ENCODE measurements around the gene TMEM79. TPM values are rescaled to one million over a fixed set of nuclear protein-coding genes. Genes with fewer than 3 reads are reported as not detected.

TMEM79 gene
- total RNA-seq, 4 donors from 2014 or later: 2.0 to 13.1 (median 3.9) TPM

GRCh38 chr1:156268336-156268735 is 15.8 kb upstream of the TMEM79 start:
- Histone ChIP-seq H3K9me3 (no peaks in the 10 kb centered on the region), H3K36me3 (peaks cover 0 to 91% (median 43%) of the 10 kb centered on the region in 4 donors), H3K4me1 (no peaks in the 10 kb centered on the region), H3K27me3 (no peaks in the 10 kb centered on the region), H3K27ac (no peak overlapping the region), H3K4me3 (no peak overlapping the region)
- 75 to 81% methylated on average over 3 to 4 of the region's 4 CpGs for WGBS, 2 donors (ENCODE audit: low coverage in 1 of 2)
- in situ Hi-C loops (cut with MboI; ENCODE audit: low pct_ligation_motif_present in 1 of 4, low pct_unique_long_range_greater_than_20kb in 1 of 4, low sequenced_read_pairs in 3 of 4) (no loop called here), intact Hi-C loops (cut with DNase I; ENCODE audit: low total_unique reads) (no loop called here)
- DNase-seq: no peak
- TF ChIP-seq EP300 (IDR thresholded peaks at IDR 0.05; ENCODE audit: low read depth) (no peak), POLR2AphosphoS5 (IDR thresholded peaks at IDR 0.05) (no peak), POLR2A (IDR thresholded peaks at IDR 0.05) (no peak), CTCF (IDR thresholded peaks at IDR 0.05) (no peak)

GRCh38 chr1:156270314-156270713 is 13.8 kb upstream of the TMEM79 start:
- intact Hi-C loops (cut with DNase I; ENCODE audit: low total_unique reads) (no loop called here), in situ Hi-C loops (cut with MboI; ENCODE audit: low pct_ligation_motif_present in 1 of 4, low pct_unique_long_range_greater_than_20kb in 1 of 4, low sequenced_read_pairs in 3 of 4) (no loop called here)
- no peaks in the 10 kb centered on the region for H3K4me1 ChIP-seq
- H3K36me3 ChIP-seq: peaks cover 0 to 93% (median 46%) of the 10 kb centered on the region in 4 donors
- H3K4me3 ChIP-seq: no peak overlapping the region
- H3K27ac ChIP-seq: no peak overlapping the region
- DNase-seq: no peak
- H3K9me3 ChIP-seq: no peaks in the 10 kb centered on the region
- no peaks in the 10 kb centered on the region for H3K27me3 ChIP-seq
- no peak for TF ChIP-seq EP300 (IDR thresholded peaks at IDR 0.05; ENCODE audit: low read depth)
- no peak for TF ChIP-seq POLR2AphosphoS5 (IDR thresholded peaks at IDR 0.05)
- TF ChIP-seq CTCF (IDR thresholded peaks at IDR 0.05): no peak
- TF ChIP-seq POLR2A (IDR thresholded peaks at IDR 0.05): no peak
- WGBS, 2 donors (ENCODE audit: low coverage in 1 of 2): 95% methylated on average over 3 of the region's 3 CpGs; no CpG with 5 or more reads in 1 of the 2 donors

GRCh38 chr1:156276532-156276931 is 7.6 kb upstream of the TMEM79 start:
- no peak overlapping the region for H3K27ac ChIP-seq
- intact Hi-C loops (cut with DNase I; ENCODE audit: low total_unique reads): no loop called here
- no peaks in the 10 kb centered on the region for H3K9me3 ChIP-seq
- peaks cover 0 to 66% (median 31%) of the 10 kb centered on the region in 4 donors for H3K36me3 ChIP-seq
- H3K27me3 ChIP-seq: no peaks in the 10 kb centered on the region
- TF ChIP-seq CTCF (IDR thresholded peaks at IDR 0.05) (no peak), EP300 (IDR thresholded peaks at IDR 0.05; ENCODE audit: low read depth) (no peak), POLR2A (IDR thresholded peaks at IDR 0.05) (no peak), POLR2AphosphoS5 (IDR thresholded peaks at IDR 0.05) (no peak)
- peaks cover 4 to 20% (median 6%) of the 10 kb centered on the region in 4 donors for H3K4me1 ChIP-seq
- DNase-seq: no peak
- in situ Hi-C loops (cut with MboI; ENCODE audit: low pct_ligation_motif_present in 1 of 4, low pct_unique_long_range_greater_than_20kb in 1 of 4, low sequenced_read_pairs in 3 of 4): no loop called here
- H3K4me3 ChIP-seq: no peak overlapping the region

GRCh38 chr1:156276966-156277381 is 7.2 kb upstream of the TMEM79 start:
- no peaks in the 10 kb centered on the region for H3K9me3 ChIP-seq
- no peak overlapping the region for H3K4me3 ChIP-seq
- no peak for DNase-seq
- 87 to 100% methylated on average over 1 to 6 of the region's 6 CpGs for WGBS, 2 donors (ENCODE audit: low coverage in 1 of 2)
- peaks cover 8 to 25% (median 10%) of the 10 kb centered on the region in 4 donors for H3K4me1 ChIP-seq
- intact Hi-C loops (cut with DNase I; ENCODE audit: low total_unique reads) (no loop called here), in situ Hi-C loops (cut with MboI; ENCODE audit: low pct_ligation_motif_present in 1 of 4, low pct_unique_long_range_greater_than_20kb in 1 of 4, low sequenced_read_pairs in 3 of 4) (no loop called here)
- H3K27ac ChIP-seq: no peak overlapping the region
- no peaks in the 10 kb centered on the region for H3K27me3 ChIP-seq
- peaks cover 0 to 62% (median 30%) of the 10 kb centered on the region in 4 donors for H3K36me3 ChIP-seq
- TF ChIP-seq POLR2AphosphoS5 (IDR thresholded peaks at IDR 0.05): no peak
- no peak for TF ChIP-seq POLR2A (IDR thresholded peaks at IDR 0.05)
- TF ChIP-seq CTCF (IDR thresholded peaks at IDR 0.05): no peak
- TF ChIP-seq EP300 (IDR thresholded peaks at IDR 0.05; ENCODE audit: low read depth): no peak
